HG02759 (cell line): Measurements from ENCODE around the gene BAZ2B.
A peak's percentile ranks its signal among the peaks of the same experiment; 100 is the strongest.

Experiments used
- ATAC-seq: cut with Tn5 transposase; IDR thresholded peaks from one replicate; pipeline ENCODE4 v1.9.1; 2021; ENCODE audit warnings: mild to moderate bottlenecking, moderate library complexity; ENCODE audit not compliant: unreplicated experiment

The BAZ2B gene

DNA sequence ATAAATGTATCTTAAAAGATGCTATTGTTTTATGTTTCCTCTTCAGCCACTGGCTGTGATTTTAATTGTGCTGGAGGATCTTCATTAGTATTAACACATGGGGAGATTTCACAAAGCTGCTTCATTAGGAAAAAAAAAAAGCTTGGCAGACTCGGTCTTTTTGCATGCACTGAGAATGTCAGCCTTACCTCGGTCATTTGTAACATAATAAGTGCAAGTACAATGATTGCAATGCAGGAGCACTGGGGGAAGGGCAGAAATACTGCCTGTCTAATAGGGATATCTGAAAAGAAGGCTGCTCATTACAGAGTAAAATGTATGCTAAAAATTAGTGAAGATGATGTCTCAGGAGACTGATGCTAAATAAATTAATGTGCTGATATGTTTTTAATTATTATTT lies 1.3 kb upstream of the BAZ2B start:
- no peak for ATAC-seq

DNA sequence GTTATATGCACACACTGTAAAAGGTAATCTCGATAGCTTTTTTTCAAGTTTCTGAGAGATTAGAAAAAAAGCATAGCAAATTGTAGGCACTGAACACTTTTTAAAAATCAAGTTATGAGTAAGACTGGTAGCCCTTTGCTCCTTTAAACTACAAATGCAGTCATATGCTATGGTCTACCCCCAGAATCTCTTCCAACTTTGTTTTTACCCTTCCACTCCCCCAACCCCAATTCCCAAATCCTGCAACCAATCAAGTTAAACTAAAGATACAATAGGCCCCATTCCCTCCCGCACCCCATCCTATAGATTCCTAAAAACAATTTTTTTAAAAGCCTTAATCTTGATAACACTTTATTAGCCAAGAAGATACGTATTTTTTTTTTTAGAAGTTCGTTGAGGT lies 752 bp upstream of the BAZ2B start:
- ATAC-seq = no peak

DNA sequence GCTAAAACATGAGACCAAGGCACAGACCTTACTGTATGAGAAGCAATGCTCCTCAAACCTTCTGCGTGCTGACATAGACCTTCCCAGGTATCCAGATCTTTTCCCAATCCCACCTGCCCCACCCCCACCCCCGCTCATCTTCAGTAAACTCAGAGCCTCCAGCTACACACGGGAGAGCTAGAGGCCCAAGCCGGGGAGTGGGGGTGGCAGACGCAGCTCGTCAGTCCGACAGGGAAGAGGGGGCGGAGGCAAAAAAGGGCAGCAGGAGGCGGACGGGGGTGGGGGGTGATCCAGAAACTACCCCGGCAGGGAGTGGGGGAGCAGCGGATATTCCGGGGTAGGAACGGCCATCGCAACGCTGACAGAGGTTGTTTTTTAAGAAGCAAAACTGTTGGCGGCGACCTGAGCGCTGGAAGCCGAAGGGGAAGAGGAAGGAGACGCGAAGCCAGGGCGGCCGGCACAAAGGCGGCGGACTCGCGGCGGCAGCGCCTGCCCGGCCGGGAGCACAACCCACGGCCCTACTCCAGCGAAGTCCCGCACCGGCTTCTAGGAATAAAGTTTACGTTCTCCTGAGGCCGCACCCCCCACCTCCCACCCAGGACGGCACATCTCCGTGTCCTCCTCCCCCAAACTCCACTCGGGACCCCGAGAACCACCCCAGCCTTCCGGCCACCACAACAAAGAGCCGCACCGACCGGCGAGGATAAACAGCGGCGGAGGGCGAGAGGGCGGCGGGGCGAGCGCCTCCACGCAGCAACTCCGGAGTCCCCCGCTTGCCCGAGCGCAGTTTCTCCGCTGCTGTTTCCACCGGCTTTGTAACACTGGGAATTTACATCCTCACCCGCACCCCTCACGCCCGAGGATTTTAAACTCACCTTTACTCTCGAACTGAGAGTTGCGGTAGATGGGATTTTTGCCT lies 722 bp downstream of the BAZ2B start:
- ATAC-seq = peak; percentile 72

DNA sequence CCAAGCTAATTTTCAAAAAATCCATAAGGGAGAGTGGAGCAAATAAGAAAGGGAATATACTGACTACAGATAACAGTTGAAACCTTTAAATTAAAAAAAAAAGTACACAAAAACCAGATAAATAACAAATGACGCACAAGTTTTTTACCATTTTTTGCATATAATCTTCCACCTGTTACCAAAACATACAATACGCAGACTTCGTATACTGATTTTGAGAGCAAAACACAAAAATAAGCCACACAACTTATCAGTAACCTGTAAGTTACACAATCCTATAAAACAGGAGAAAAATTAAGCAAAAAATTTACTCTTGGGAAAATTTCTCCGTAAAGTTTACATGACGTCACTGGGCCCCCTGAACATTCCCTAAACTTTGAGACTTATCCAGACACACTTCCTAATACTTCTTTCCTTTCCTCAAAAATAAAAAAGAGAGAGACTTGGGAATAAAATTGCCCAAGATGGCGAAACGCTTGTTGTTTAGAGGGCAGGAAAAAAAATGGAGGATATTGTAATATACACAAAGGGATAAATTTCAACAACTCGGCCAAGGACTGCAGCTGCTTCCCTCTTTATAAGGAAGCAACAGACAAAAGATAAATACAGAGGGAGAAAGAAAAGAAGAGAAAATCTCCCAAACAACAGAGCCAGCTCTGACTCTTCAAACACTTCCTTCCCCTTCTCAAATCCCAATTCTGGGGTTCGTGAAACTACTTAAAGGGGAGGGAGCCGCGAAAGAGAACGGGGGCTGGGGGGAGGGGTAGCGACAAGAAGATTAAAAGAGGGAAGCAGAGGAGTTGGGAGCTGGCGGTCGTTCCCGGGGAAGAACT lies 1.6 kb downstream of the BAZ2B start:
- peak; percentile 18 for ATAC-seq

DNA sequence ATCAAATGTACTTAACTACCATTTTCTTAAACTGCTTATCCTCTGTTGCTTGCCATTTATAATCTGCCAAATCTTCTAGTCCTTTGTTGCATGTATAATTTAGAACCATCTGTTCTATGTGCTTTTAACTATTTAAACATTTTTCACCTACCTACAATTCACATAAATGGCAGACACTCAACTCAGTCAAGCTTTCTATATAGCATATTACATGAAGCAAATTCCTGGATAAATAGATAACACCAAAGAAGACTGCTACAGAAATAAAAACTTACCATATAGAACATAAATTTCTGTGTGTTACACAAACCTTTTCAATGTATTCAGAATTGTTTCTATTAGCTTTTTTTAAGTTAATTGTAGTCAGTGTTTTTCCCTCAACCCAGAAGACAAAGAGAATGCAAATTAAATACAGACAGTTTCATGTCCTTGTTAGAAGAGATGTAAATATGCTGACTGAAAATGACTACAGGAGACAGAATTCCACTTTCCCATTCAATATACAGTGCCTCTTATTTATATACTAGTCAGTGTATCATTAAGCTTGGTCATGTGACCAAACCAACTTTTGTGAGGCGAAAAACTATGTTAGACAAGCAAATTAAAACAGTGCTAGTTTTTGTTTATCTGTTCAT lies 2.6 kb downstream of the BAZ2B start:
- no peak for ATAC-seq

DNA sequence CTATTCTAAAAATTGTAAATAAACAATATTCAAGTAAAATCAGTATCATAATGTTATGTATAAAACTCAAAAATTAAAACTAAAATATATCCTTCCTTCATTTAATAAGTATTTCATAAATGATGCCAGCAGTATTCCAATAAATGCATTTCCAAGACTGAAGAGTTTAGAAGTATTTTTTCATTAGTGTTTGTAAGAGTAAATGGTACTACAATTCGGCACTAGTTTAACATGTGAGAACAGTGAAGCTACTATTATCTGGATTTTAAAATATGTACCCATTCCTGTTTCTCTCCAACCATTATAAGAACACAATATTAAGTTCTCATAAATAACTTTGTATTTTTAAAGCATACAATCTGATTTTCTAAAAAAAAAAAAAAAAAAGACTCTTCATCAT lies 3.3 kb downstream of the BAZ2B start:
- no peak for ATAC-seq

DNA sequence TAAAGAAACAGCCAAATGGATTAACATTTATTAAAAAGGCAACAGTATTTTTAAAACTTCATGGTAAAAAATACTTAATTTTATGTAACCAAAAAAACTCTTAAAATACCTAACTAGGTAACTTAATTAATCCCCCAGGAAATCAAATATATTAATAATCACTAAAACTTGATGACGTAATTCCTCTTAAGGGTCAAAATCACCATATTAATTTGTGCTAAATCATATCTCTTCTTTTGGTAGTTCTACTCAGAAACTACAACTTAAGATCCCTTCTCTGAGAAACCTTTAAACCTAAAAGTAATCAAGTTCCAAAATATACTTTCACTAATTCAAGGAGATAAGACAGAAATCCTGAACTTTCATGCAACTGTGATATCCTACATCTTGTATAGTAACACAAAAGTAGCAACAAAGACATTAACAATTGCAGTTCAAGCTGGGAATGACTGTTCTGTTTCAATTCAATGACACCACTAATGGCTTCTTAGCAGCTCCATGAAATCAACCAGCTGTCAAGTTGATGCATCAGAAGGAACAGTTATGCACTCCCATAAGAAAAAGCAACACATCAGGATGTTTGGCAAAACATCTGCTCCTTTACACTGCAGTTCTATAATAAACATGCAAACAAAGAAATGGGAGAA lies 4.0 kb downstream of the BAZ2B start:
- no peak for ATAC-seq

DNA sequence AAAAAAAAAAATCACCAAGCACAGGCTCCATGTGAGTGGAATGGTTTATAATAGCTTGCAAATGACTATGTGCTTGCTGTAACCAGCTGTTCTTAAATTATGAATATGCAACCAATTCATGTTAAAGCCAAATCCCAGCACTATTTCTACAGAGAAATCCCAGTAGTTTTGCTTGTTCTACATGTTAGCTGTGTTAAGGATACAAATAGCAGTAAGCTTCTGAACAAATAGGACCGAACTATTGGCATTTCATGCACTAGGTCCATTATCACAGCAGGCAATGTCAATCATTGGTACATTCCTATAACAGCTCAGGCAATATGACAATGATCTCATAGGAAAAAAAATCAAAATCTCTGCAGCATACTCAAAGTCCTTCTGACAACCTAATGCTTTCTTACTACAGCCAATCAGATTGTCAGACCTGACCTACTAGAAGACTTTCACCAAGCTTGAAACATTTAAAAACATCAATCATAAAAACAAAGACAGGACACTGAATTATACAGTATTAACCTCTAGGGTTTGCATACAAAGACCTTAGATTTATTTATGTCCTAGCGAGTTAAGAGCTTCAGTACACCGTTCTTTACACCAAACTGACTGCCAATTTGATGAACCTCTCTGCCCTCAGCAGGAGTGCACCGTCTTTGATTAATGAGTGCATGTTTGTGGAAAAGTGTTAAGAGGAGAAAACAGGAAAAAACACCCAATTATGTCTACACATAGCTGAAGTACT lies 6.4 kb downstream of the BAZ2B start:
- no peak for ATAC-seq

DNA sequence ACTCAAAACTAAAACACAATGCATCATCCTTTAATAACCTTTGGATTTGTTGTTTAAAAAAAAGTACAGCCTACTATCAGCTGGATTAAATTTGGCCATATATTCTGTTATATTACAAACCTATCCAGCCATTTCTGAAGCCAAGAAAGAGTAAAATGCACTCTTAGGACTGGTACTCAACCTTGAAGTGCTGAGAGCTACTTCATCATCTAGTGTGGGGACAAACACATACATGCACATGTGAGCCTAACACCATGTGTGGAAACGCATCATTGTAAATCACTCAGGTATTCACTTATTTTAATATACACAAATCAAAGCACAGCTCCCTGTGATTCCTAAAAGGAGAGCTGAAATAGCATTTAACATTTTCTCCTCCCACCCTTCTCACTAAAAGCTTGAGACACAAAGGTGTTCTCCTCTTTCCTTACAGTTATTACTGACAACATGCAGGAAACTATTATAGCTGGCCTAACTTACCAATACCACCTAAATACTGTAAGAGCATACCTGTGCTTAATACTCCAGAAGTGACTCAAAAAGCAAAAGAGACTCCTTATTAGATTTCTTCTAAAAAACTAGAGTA lies 7.5 kb downstream of the BAZ2B start:
- ATAC-seq = no peak

DNA sequence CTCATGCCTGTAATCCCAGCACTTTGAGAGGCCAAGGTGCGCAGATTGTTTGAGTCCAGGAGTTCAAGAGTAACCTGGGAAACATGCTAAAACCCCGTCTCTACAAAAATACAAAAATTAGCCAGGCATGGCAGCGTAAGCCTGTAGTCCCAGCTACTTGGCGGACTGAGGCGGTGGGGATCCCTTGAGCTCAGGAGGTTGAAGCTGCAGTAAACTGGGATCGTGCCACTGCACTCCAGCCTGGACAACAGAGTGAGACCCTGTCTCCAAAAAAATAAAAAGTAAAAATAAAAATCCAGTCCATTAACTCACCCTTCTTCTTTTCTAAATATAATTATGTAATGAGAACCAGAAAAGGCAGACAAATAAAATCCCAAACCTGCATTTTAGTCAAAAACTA lies 8.2 kb downstream of the BAZ2B start:
- ATAC-seq = no peak

DNA sequence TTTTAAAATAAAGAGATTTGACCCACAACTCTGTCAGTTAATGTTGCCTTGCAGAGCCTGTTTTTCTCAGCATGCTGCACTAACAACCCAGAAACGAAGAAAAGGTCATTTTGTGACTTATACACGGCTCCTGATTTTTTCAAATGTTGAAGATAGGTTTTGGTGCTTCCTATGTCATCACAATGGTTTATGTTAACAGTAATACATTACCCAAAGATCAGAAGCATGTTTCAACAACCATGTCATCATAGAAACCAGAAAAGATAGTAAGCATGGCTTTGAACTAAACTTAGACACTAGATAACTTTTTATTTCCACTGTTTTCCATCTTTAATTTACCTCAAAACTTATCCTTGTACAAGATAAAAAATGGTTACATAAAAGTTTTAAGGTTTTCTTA lies 10.1 kb downstream of the BAZ2B start:
- no peak for ATAC-seq

DNA sequence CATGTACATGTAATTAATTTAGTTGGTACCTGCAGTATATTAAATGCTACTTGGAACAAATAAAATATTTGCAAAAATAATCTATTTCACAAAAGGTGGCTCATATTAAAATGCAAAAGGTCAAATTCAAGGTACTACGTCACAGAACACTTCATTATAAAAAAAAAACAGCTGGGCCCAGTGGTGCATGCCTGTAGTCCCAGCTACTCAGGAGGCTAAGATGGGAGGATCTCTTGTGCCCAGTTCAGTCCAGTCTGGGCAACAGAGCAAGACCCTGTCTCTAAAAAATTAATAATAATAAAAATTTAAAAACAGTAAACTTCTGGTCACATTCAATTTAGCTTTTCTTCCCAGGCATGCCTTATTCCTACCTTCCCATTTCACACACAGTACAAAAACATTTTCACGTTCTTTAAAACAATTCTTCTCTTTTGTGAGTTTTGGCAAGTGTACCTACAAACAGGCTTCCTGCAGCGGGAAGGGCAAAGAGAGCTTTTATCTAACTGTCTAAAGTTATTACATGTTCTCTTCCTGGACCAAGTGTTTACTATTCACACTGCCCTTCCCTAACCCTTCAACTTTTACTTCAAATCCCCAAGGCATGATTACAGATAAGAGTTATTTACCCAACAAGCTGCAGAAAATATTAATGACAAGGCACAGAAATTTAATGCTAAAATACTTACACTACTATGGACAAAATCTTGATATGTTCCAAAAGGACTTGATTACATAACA lies 10.7 kb downstream of the BAZ2B start:
- no peak for ATAC-seq

DNA sequence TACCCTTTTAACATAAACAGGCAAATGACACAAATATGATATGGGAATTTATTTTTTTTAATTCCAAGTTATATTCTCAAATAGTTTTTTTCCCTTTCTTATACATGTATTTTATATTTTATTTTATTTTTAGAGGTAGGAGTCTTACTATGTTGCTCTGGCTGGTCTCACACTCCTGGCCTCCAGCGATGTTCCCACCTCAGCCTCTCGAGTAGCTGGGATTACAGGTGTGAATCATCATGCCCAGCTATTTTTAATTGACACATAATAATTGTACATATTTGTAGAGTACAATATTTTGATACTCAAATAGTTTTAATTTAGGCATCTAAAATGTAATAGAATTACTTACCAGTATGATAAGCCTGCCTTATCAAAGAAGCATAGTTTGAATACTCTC lies 12.2 kb downstream of the BAZ2B start:
- no peak for ATAC-seq

DNA sequence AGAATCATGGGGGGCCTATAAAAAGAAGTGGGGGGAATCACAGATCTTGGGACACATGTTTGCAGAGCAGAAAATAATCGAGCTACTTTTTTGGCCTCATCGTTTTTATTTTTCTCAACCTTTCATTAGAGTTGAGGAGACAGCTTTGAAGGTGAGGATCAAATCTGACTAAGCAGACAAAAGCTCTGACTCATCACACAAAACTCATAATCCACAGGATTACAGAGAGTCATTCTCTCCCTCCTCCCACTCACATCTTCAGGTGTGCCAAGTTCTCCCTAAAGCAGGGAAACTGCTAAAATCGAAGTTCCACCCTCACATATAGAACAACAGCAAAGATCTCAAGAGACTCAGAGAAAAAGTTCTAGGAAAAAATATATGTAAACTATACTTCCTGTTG lies 15.6 kb downstream of the BAZ2B start:
- no peak for ATAC-seq

DNA sequence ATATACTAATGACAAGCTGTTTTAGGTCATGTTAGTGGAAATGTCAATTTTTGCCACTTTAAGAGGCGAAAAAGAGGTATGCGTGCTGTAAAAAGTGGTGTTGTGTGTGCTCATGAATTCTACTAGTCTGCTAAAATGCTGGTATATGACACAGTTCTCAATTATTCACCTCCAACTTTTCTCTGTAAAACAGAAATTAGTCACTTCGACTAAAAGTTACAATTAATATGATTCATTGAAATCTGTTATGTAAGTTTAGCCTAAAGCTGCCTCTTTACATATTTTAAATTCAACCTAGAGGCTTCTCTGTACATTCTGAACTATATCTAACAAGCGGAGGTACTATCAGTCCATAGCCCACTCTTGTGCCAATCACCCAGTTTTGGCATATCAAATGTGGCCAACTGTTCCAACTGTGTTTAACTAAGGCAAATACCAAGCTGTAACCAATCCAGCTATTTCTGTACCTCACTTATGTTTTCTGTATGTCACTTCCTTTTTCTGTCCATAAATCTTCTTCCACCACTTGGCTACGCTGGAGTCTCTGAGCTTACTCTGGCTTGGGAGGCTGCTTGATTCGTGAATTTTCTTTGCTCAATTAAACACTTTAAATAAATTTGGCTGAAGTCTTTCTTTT lies 20.8 kb downstream of the BAZ2B start:
- no peak for ATAC-seq

DNA sequence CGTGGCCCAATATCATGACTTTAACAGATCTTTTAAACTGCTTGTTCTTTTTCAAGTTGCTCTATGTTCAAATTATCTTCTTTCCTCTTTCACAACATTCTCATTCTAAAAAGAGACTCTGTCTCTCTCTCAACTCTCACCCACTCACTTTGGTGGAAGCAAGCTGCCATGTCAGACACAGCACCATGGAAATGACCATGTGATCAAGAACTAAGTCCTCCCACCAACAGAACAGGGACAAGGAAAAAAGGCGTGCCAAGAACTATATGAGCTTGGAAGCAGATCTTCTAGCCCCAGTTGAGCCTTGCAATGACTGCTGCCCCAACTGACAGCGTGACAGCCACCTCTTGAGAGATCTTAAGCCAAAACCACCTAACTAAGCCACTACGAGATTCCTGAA lies 23.9 kb downstream of the BAZ2B start:
- ATAC-seq = no peak

DNA sequence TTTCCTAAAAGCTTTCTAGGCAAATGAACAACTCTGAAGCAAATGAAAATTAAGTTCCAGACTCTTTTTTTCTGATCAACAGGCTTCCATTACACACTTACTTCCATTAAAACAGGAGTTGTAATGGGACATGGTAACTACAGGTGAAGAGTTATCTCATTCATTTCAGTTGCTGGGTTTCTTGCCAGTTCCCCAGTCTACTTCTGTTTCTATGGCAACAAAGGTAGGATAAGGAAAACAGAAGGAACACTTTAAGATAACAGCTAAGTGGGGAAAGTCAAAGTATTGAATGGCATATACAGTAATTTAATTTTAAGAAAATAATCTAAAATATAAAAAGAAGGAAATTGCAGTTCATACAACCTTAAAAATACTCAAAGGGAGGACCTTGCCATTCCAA lies 25.1 kb downstream of the BAZ2B start:
- ATAC-seq = no peak

DNA sequence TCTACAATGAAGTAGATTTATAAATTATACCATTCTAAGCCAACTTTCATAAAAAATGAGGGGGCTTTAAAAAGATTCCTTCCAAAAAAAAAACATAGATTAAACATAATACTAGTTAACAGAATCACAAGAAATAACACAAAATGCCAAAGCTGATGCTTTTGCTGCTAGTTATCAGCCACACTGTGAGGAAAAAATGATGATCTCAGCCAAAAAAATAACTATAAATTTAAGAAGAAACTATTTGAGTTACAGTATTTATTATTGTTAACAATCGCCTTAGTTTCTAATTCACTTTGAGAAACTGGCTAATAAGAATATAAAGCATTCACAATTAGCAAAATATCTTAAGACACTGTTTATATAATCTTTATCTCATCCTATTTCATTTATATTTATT lies 27.1 kb downstream of the BAZ2B start:
- ATAC-seq = no peak

DNA sequence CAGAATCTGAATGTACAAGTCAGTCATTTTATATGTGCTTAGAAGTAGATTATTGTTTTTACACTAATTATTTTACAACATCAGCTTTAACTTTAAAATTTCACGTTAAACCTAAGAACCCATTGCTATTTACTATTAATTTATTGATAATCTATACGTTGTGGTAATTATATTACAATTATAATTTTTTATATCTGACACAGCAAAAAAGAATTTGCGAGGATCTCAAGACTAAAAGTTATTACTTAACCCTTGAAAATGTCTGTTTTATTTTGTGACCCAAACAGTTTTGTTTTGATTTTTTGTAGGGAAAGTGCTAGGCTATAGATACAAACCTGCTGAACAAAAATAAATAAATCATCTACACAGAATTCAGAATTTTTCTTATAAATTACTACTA lies 30.3 kb downstream of the BAZ2B start:
- ATAC-seq = no peak
